Astrocyte of the spinal cord (primary cell): Measurements from ENCODE around the gene UNC93B1.

Experiments used
- DNase-seq: peaks from one replicate; pipeline ENCODE4 v3.0.0; 2011; ENCODE audit warnings: low read depth, low spot score
- H3K4me3 ChIP-seq: 2 replicates; pipeline ENCODE4 v1.5.1; 2011; ENCODE audit warnings: low read depth, mild to moderate bottlenecking, low read length, moderate library complexity
- CTCF ChIP-seq: IDR thresholded peaks from 2 replicates; pipeline ENCODE4 v1.5.1; 2012; ENCODE audit warnings: low read depth, mild to moderate bottlenecking, low read length, inconsistent platforms
- in situ Hi-C: cut with HindIII; loops from 2 replicates; pipeline ENCODE4 v1.10.0; 2017; ENCODE audit warnings: low sequenced_read_pairs

Gene UNC93B1

DNA sequence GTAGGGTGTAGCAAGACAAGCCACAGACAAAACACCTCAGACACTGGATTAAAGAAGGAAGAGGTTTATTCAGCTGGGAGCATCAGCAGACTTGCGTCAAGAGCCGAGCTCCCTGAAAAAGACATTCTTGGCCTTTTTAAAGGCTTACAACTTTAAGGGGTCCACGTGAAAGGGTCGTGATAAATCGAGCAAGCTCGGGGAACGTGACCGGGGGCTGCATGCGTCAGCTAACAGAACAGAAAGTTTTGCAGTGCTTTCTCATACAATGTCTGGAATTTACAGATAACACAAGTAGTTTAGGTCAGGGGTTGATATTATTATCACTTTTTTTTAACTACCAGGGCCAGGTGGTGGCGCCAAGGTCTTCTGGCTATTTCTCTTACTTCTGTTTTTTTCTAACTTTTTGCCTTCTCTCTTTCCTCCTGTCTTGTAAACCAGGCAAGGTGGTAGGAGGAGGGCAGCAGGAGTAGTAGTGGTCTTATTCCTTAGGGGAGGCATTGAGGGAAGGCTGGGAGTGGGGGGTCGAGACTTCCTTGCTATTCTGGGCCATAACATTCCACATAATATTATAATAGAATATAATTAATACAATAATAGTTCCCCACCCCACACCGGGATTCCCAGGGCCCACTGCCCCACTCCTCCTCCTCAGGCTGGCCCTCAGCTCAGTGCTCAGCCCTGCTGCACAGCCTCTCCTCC is 5.6 kb upstream of the UNC93B1 start:
- in situ Hi-C loops = no loop called here
- TF ChIP-seq CTCF = peak; percentile 37
- H3K4me3 ChIP-seq = no peak overlapping the region
- DNase-seq = peak; percentile 66

DNA sequence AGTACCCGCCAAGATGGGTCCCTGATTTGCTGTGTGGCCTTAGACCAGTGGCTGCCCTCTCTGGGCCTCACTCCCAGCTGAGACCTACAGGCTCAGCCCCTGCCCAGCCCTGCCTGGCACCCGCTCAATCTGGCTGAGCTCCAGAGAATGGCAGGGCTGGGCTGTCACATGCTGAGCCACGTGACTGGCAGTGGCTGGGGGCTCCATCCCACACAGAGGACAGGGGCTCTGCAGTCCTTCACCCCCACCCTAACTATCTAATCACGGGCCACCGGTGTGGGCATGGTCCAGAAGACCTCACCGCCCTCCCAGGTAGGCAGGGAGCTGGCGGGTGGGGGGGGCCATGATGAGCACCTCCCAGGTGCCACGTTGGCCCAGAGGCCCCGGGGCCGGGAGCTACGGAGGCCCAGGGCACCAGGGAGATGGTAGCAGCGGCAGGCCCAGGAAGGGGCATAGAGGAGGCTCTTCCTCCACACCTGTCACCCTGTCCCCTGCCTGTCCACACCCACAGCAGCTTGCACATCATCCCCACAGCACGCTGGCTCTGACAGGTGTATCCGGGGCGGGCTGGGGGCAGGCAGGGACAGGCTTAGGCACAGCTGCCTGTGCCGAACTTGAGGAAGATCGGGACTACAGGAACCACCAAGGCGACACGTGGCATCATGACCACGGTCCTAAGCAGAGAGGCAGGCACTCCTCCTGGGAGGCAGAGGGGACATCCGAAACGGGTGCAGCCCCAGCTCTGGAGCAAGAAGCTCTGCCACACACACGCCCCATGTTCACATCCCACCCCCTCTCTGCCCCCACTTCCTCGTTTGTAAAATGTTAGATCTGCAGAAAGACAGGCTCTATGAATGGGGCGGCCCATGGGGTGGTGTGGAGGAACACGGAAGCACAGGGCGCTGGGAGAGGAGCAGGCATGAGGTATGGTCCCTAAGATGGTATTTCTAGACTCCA is 4.8 kb upstream of the UNC93B1 start:
- no peak for DNase-seq
- no peak for TF ChIP-seq CTCF
- in situ Hi-C loops = no loop called here
- no peak overlapping the region for H3K4me3 ChIP-seq

- TF ChIP-seq CTCF = no peak
- no peak overlapping the region for H3K4me3 ChIP-seq
- in situ Hi-C loops = no loop called here
- DNase-seq = no peak
Measured at GRCh38 chr11:68007498-68008380, 3.8 kb upstream of the UNC93B1 start.

GRCh38 chr11:68006606-68007166 is 2.8 kb upstream of the UNC93B1 start:
- in situ Hi-C loops = no loop called here
- TF ChIP-seq CTCF = no peak
- no peak overlapping the region for H3K4me3 ChIP-seq
- no peak for DNase-seq

DNA sequence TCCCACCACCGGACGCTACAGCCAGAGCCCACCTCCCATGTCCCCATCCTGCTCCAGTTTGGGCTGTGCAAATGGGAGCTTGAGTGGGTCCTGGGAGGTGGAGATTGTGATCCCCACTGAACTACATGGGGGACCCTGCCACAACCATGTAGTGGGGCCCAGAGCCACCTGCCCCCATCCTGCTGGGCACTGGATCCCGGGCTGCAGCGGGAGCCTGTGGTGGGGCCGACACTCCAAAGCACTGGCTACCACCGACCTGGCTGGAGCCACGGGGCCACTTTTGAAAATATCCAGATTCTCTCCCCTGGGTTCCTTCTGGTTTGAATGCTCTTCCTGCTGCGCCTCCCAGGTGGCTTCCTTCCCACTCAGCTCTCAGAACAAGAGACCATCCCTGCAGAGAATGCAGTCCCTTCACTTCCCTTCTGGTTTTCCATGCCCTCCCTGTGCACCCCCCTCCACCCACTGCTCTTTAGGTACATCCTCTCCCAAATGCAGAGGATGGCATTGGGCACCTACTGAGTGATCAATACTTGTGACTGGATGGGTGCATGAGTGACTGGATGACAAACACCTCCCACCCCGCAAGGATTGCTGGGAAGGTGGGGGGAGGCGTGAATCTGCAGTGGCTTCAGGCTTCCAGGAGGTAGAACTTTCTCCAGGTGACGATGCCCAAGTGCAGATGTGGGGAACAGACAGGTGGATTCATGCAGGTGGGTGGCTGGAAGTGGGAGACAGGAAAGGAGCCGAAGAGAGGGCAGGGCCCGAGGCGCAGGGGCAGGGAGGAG is 846 bp upstream of the UNC93B1 start:
- no peak for DNase-seq
- in situ Hi-C loops = no loop called here
- TF ChIP-seq CTCF = no peak
- H3K4me3 ChIP-seq = peak overlapping the region; percentile 48
